Prostate gland (tissue), 2 donors: ENCODE measurements around the gene PLTP. TPM values are rescaled to one million over a fixed set of nuclear protein-coding genes. Genes with fewer than 3 reads are reported as not detected.
"Not testable (repeated sequence)": the region's sequence is repeated elsewhere in the genome, so short reads cannot be mapped to it uniquely, and the experiment has no call there.

Experiments
- DNase-seq: peaks from one replicate; pipeline ENCODE4 v3.0.0-alpha.2; 2019; ENCODE audit warnings: low spot score
- H3K27ac ChIP-seq, 2 donors: fragments of 200-600 bp; sonication (generic); 2 replicates each; pipeline ENCODE4 v1.5.1; 2017 to 2019
- H3K27me3 ChIP-seq: fragments of 200-600 bp; sonication (generic); replicated peaks from 2 replicates; pipeline ENCODE4 v1.5.1; 2019; ENCODE audit not compliant: insufficient read depth
- H3K36me3 ChIP-seq, 2 donors: fragments of 200-600 bp; sonication (generic); 1 replicate in 1 of 2; 2 replicates in 1 of 2; pipeline versions ENCODE4 v1.5.1 to v1.8.1; 2017 to 2019
- H3K4me1 ChIP-seq: fragments of 200-600 bp; sonication (generic); replicated peaks from 2 replicates; pipeline ENCODE4 v1.5.1; 2019
- H3K4me3 ChIP-seq, 2 donors: fragments of 200-600 bp; sonication (generic); 2 replicates each; pipeline ENCODE4 v1.5.1; 2017 to 2019
- H3K9me3 ChIP-seq: fragments of 200-600 bp; sonication (generic); 2 replicates; pipeline ENCODE4 v1.5.1; 2017
- POLR2A ChIP-seq: fragments of 450-650 bp; IDR thresholded peaks from one replicate; pipeline ENCODE4 v1.6.1; 2016; ENCODE audit warnings: antibody characterized with exemption, mild to moderate bottlenecking
- POLR2AphosphoS5 ChIP-seq: sonication (generic); formaldehyde crosslinking; IDR thresholded peaks from one replicate; pipeline ENCODE4 v1.6.1; 2017; ENCODE audit warnings: antibody characterized with exemption
- WGBS: methylation state at CpG from one replicate; pipeline ENCODE4 v1.1.5; 2018; 5-methylcytosine and 5-hydroxymethylcytosine counted together
- intact Hi-C: fragments of 100-400 bp; cut with DNase I; formaldehyde crosslinking; loops from one replicate; pipeline ENCODE4 v1.14.2; 2022
- total RNA-seq, 2 donors: library from RNA; depleted of rRNA; stranded (reverse); fragments of >200 nt; gene quantifications; one replicate each; pipeline ENCODE4 v1.1.0, GENCODE V29; 2016
- TF ChIP-seq, protein P1 (sequence below), 4 experiments: fragments of 200-600 bp in 2 of 4; fragments of 450-650 bp in 2 of 4; sonication (generic) in 2 of 4; IDR thresholded peaks; 1 replicate in 3 of 4; 2 replicates in 1 of 4; pipeline ENCODE4 v1.5.1; 2016 to 2019; ENCODE audit warnings: antibody characterized with exemption in 4 of 4, mild to moderate bottlenecking in 2 of 4, moderate library complexity in 2 of 4

Gene PLTP
- total RNA-seq, 2 donors from 2014 or later = 29.4 to 101 TPM

- H3K9me3 ChIP-seq = no peaks in the 10 kb centered on the region
- H3K4me1 ChIP-seq = no peaks in the 10 kb centered on the region
- no peak overlapping the region for H3K27ac ChIP-seq
- H3K27me3 ChIP-seq = no peaks in the 10 kb centered on the region
- intact Hi-C loops = no loop called here
- no peak for TF ChIP-seq POLR2A
- H3K4me3 ChIP-seq = no peak overlapping the region
- WGBS = 85% methylated on average over 15 of the region's 16 CpGs
- no peak for DNase-seq
- no peaks in the 10 kb centered on the region for H3K36me3 ChIP-seq
Observed at GRCh38 chr20:45904583-45905504, 7.1 kb downstream of the PLTP start.

DNA sequence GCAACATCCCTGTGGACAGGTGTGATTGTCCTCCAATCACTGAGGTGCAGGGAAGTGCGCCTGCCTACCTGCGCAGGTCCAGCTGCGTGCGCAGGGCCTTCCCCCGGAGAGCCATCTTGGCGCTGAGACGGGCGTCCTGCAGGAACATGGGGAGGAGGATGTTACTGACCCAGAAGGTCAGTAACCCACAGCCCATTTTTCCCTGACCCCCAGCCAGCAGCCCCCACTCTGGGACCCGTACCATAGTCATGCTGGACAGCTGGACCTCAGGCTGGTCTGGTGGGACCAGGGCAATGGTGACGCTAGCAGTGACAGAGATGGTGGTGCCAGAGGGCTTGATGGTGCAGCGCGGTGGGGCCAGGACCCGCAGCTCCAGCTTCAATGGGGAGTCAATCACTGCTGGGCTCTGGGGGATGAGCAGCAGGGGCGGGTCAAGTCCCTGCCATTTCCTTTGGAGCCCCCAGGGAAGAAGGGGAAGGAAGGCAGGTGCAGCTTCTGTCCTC lies 9.7 kb downstream of the PLTP start:
- no peaks in the 10 kb centered on the region for H3K36me3 ChIP-seq
- WGBS = 96% methylated on average over 14 of the region's 14 CpGs
- no peak for DNase-seq
- H3K27me3 ChIP-seq = no peaks in the 10 kb centered on the region
- H3K27ac ChIP-seq = no peak overlapping the region
- no peak overlapping the region for H3K4me3 ChIP-seq
- TF ChIP-seq POLR2A (no peak), POLR2AphosphoS5 (no peak)
- TF ChIP-seq, protein P1, sequence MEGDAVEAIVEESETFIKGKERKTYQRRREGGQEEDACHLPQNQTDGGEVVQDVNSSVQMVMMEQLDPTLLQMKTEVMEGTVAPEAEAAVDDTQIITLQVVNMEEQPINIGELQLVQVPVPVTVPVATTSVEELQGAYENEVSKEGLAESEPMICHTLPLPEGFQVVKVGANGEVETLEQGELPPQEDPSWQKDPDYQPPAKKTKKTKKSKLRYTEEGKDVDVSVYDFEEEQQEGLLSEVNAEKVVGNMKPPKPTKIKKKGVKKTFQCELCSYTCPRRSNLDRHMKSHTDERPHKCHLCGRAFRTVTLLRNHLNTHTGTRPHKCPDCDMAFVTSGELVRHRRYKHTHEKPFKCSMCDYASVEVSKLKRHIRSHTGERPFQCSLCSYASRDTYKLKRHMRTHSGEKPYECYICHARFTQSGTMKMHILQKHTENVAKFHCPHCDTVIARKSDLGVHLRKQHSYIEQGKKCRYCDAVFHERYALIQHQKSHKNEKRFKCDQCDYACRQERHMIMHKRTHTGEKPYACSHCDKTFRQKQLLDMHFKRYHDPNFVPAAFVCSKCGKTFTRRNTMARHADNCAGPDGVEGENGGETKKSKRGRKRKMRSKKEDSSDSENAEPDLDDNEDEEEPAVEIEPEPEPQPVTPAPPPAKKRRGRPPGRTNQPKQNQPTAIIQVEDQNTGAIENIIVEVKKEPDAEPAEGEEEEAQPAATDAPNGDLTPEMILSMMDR (IDR thresholded peaks at IDR 0.05) = no peak
- no peaks in the 10 kb centered on the region for H3K4me1 ChIP-seq
- intact Hi-C loops = no loop called here
- H3K9me3 ChIP-seq = no peaks in the 10 kb centered on the region

- H3K27ac ChIP-seq, intact Hi-C loops, H3K4me3 ChIP-seq, H3K36me3 ChIP-seq, H3K9me3 ChIP-seq, H3K27me3 ChIP-seq, H3K4me1 ChIP-seq, DNase-seq: not testable (repeated sequence)
- WGBS = 95% methylated on average over 6 of the region's 6 CpGs
Observed at GRCh38 chr20:45901332-45901731, 10.6 kb downstream of the PLTP start.

DNA sequence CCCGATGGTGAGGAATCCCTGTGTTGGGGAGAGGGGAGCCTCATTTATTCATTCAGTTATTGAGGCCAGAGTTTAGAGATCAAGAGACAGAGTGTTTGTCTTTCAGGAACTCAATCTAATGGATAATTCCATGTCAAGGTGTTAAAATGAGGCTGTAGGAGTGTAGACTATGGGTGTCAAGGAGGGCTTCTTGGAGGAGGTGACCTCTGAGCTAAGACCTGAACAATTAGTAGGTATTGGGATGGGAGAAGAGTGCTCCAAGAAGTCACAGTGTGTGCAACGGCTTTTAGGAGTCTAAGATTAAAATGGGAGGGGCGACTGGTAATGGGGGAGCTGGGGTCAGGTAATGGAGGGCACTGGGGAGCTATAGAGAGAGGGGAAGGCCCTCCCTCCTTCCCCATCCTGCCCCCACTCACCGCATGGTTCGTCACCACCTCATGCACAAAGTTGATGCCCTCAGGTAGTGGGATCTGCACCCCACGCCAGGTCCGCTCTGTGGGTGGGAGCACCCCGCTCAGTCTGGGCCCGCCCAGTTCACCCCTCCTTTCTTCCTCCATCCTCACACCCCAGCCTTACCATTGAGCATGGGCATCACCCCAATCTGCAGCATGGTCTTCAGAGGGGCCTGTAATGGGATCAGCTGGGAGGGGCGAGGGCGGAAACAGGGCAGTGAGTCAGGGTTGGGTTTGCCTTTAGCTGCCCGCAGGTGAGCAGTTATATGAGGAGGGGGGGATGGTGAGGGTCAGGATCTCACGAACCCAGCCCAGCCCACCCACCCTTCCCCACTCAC lies 12.7 kb downstream of the PLTP start:
- intact Hi-C loops = loop anchor here (10.0 kb wide), 1 partner anchor 66 kb away; no protein-coding TSS in a partner anchor
- H3K9me3 ChIP-seq = no peaks in the 10 kb centered on the region

DNA sequence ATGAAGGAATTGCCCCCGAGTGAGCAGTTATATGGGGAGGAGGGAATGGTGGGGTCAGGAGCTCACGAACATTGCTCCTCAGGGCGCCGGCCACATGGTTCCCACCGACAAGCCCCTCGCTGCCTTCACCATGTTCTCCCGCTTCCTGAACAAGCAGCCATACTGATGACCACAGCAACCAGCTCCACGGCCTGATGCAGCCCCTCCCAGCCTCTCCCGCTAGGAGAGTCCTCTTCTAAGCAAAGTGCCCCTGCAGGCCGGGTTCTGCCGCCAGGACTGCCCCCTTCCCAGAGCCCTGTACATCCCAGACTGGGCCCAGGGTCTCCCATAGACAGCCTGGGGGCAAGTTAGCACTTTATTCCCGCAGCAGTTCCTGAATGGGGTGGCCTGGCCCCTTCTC lies 13.7 kb downstream of the PLTP start:
- no peak overlapping the region for H3K27ac ChIP-seq
- TF ChIP-seq, protein P1 (IDR thresholded peaks at IDR 0.05) = no peak
- no peak for TF ChIP-seq POLR2AphosphoS5
- TF ChIP-seq POLR2A = no peak
- no peak overlapping the region for H3K4me3 ChIP-seq
- 81% methylated on average over 12 of the region's 12 CpGs for WGBS
- DNase-seq = no peak
- intact Hi-C loops = loop anchor here (10.0 kb wide), 1 partner anchor 67 kb away; no protein-coding TSS in a partner anchor
- H3K9me3 ChIP-seq = no peaks in the 10 kb centered on the region
- H3K27me3 ChIP-seq = no peaks in the 10 kb centered on the region
- no peaks in the 10 kb centered on the region for H3K4me1 ChIP-seq
- H3K36me3 ChIP-seq = no peaks in the 10 kb centered on the region

More for the DNA sequence above, 12.7 kb downstream of the PLTP start:
- no peak overlapping the region for H3K4me3 ChIP-seq
- DNase-seq = no peak
- no peak for TF ChIP-seq POLR2A
- no peak for TF ChIP-seq POLR2AphosphoS5
- TF ChIP-seq, protein P1 (IDR thresholded peaks at IDR 0.05) = no peak
- 88% methylated on average over 13 of the region's 13 CpGs for WGBS
- no peaks in the 10 kb centered on the region for H3K4me1 ChIP-seq
- no peaks in the 10 kb centered on the region for H3K36me3 ChIP-seq
- H3K27ac ChIP-seq = no peak overlapping the region
- no peaks in the 10 kb centered on the region for H3K27me3 ChIP-seq
